ENCODE results near the gene SBK2. TPM values are rescaled to one million over a fixed set of nuclear protein-coding genes. Genes with fewer than 3 reads are reported as not detected.

The SBK2 gene
- polyA plus RNA-seq, 1 of the 3 experiments (the other 2 are of a cell fraction), result 0.20 TPM

DNA sequence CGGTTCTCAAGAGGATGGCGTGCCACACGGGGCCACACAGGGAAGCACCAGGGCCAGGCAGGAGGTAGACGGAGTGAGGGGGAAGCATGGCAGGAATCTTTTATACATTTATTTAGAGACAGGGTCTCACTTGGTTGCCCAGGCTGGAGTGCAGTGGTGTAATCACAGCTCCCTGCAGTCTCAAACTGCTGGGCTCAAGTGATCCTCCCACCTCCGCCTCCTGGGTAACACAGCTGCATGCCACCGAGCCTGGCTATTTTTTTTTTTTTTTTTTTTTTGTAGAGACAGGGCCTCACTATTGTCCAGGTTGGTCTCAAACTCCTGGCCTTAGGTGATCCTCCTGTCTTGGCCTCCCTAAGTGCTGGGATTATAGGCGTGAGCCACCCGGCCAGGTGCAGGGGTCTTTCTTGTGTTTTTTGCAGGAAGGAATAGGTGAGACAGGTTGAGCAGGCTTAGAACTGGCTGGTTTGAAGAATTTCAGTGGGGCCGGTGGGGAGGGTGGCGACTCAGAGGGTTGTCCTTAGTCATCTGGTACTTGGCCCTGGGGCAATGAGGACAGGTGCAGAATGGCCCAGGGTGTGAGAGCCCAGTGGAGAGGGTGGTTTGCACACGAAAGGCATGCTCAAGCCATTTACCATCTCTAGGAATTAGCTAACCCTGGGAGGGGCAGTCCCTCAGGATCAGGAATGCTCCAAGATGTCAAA is 41.1 kb downstream of the SBK2 start:
- TF ChIP-seq RFX5 (IDR thresholded peaks at IDR 0.05; ENCODE audit: low read length), result no peak
- no peak for TF ChIP-seq RCOR1 (IDR thresholded peaks at IDR 0.05; ENCODE audit: low read length)
- no peak for TF ChIP-seq NFIC (IDR thresholded peaks at IDR 0.05; ENCODE audit: borderline replicate concordance)
- TF ChIP-seq RXRA (IDR thresholded peaks at IDR 0.05; ENCODE audit: borderline replicate concordance, low read depth), result no peak
- TF ChIP-seq, protein P1, sequence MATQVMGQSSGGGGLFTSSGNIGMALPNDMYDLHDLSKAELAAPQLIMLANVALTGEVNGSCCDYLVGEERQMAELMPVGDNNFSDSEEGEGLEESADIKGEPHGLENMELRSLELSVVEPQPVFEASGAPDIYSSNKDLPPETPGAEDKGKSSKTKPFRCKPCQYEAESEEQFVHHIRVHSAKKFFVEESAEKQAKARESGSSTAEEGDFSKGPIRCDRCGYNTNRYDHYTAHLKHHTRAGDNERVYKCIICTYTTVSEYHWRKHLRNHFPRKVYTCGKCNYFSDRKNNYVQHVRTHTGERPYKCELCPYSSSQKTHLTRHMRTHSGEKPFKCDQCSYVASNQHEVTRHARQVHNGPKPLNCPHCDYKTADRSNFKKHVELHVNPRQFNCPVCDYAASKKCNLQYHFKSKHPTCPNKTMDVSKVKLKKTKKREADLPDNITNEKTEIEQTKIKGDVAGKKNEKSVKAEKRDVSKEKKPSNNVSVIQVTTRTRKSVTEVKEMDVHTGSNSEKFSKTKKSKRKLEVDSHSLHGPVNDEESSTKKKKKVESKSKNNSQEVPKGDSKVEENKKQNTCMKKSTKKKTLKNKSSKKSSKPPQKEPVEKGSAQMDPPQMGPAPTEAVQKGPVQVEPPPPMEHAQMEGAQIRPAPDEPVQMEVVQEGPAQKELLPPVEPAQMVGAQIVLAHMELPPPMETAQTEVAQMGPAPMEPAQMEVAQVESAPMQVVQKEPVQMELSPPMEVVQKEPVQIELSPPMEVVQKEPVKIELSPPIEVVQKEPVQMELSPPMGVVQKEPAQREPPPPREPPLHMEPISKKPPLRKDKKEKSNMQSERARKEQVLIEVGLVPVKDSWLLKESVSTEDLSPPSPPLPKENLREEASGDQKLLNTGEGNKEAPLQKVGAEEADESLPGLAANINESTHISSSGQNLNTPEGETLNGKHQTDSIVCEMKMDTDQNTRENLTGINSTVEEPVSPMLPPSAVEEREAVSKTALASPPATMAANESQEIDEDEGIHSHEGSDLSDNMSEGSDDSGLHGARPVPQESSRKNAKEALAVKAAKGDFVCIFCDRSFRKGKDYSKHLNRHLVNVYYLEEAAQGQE (IDR thresholded peaks at IDR 0.05; ENCODE audit: low read depth, low read length), result no peak
- TF ChIP-seq MXI1 (IDR thresholded peaks at IDR 0.05; ENCODE audit: low read depth, low read length), result no peak
- no peak for TF ChIP-seq SIN3A (IDR thresholded peaks at IDR 0.05; ENCODE audit: borderline replicate concordance, low read depth, low read length)
- TF ChIP-seq MEF2A (IDR thresholded peaks at IDR 0.05; ENCODE audit: borderline replicate concordance, low read depth), result no peak
- TF ChIP-seq, protein P2, sequence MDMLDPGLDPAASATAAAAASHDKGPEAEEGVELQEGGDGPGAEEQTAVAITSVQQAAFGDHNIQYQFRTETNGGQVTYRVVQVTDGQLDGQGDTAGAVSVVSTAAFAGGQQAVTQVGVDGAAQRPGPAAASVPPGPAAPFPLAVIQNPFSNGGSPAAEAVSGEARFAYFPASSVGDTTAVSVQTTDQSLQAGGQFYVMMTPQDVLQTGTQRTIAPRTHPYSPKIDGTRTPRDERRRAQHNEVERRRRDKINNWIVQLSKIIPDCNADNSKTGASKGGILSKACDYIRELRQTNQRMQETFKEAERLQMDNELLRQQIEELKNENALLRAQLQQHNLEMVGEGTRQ (IDR thresholded peaks at IDR 0.05; ENCODE audit: borderline replicate concordance, low read depth, low read length), result no peak
- TF ChIP-seq SMC3 (IDR thresholded peaks at IDR 0.05; ENCODE audit: low read depth, low read length), result no peak
- TF ChIP-seq RAD21 (IDR thresholded peaks at IDR 0.05; ENCODE audit: low read length), result no peak
- TF ChIP-seq, protein P3, sequence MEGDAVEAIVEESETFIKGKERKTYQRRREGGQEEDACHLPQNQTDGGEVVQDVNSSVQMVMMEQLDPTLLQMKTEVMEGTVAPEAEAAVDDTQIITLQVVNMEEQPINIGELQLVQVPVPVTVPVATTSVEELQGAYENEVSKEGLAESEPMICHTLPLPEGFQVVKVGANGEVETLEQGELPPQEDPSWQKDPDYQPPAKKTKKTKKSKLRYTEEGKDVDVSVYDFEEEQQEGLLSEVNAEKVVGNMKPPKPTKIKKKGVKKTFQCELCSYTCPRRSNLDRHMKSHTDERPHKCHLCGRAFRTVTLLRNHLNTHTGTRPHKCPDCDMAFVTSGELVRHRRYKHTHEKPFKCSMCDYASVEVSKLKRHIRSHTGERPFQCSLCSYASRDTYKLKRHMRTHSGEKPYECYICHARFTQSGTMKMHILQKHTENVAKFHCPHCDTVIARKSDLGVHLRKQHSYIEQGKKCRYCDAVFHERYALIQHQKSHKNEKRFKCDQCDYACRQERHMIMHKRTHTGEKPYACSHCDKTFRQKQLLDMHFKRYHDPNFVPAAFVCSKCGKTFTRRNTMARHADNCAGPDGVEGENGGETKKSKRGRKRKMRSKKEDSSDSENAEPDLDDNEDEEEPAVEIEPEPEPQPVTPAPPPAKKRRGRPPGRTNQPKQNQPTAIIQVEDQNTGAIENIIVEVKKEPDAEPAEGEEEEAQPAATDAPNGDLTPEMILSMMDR (IDR thresholded peaks at IDR 0.05), result no peak
- no peak for TF ChIP-seq TAF1 (IDR thresholded peaks at IDR 0.05; ENCODE audit: borderline replicate concordance, low read depth, low read length)
- no peak for TF ChIP-seq JUND (IDR thresholded peaks at IDR 0.05)
- TF ChIP-seq FOSL2 (IDR thresholded peaks at IDR 0.05; ENCODE audit: borderline replicate concordance, low read depth), result no peak
- TF ChIP-seq TCF12 (IDR thresholded peaks at IDR 0.05), result no peak
- no peak for TF ChIP-seq EZH2phosphoT487 (IDR thresholded peaks at IDR 0.05; ENCODE audit: borderline replicate concordance, low read depth)
- TF ChIP-seq, protein P4, sequence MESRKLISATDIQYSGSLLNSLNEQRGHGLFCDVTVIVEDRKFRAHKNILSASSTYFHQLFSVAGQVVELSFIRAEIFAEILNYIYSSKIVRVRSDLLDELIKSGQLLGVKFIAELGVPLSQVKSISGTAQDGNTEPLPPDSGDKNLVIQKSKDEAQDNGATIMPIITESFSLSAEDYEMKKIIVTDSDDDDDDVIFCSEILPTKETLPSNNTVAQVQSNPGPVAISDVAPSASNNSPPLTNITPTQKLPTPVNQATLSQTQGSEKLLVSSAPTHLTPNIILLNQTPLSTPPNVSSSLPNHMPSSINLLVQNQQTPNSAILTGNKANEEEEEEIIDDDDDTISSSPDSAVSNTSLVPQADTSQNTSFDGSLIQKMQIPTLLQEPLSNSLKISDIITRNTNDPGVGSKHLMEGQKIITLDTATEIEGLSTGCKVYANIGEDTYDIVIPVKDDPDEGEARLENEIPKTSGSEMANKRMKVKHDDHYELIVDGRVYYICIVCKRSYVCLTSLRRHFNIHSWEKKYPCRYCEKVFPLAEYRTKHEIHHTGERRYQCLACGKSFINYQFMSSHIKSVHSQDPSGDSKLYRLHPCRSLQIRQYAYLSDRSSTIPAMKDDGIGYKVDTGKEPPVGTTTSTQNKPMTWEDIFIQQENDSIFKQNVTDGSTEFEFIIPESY (IDR thresholded peaks at IDR 0.05; ENCODE audit: borderline replicate concordance, low read depth), result no peak
- TF ChIP-seq, protein P5, sequence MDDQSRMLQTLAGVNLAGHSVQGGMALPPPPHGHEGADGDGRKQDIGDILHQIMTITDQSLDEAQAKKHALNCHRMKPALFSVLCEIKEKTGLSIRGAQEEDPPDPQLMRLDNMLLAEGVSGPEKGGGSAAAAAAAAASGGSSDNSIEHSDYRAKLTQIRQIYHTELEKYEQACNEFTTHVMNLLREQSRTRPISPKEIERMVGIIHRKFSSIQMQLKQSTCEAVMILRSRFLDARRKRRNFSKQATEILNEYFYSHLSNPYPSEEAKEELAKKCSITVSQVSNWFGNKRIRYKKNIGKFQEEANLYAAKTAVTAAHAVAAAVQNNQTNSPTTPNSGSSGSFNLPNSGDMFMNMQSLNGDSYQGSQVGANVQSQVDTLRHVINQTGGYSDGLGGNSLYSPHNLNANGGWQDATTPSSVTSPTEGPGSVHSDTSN (IDR thresholded peaks at IDR 0.05), result no peak
- TF ChIP-seq TEAD4 (IDR thresholded peaks at IDR 0.05; ENCODE audit: borderline replicate concordance, insufficient read depth), result no peak
- Histone ChIP-seq H3K9me3 (no peaks in the 10 kb centered on the region), H3F3A (replicated peaks; ENCODE audit: insufficient read depth) (peaks cover 10% of the 10 kb centered on the region), H3K4me3 (ENCODE audit: low read depth in 2 of 2, low read length in 1 of 2) (no peak overlapping the region), H2AFZ (ENCODE audit: low read depth) (no peak overlapping the region), H3K36me3 (replicated peaks in 1 of 2; ENCODE audit: control insufficient read depth in 1 of 2, insufficient read depth in 2 of 2, low read length in 1 of 2) (no peaks in the 10 kb centered on the region), H3K4me1 (ENCODE audit: control insufficient read depth in 1 of 2, insufficient read depth in 2 of 2, low read depth in 1 of 2, low read length in 1 of 2) (peaks cover 0 to 30% of the 10 kb centered on the region in 2 experiments; a peak in 1 of 4 replicates), H4K20me1 (ENCODE audit: insufficient read depth) (no peaks in the 10 kb centered on the region), H3K4me2 (no peak overlapping the region), H3K27me3 (ENCODE audit: insufficient read depth) (no peaks in the 10 kb centered on the region), H3K9me2 (no peaks in the 10 kb centered on the region), H3K27ac (ENCODE audit: low read depth in 2 of 2, low read length in 1 of 2) (no peak overlapping the region), H3K9ac (no peak overlapping the region), H3K79me2 (ENCODE audit: insufficient read depth) (no peaks in the 10 kb centered on the region)
- 98% methylated on average over 11 of the region's 11 CpGs for WGBS (ENCODE audit: low lambda C conversion rate)
- ChIA-PET CTCF (interaction anchor here (1.0 to 15.1 kb wide), 4 partner anchors 9 to 110 kb away, joined by 3 to 162 read pairs (median 19); no protein-coding TSS in a partner anchor), POLR2A (no interaction called here)
- no peak for DNase-seq
